K562 (cell line): Measurements from ENCODE around the gene MIEF1. TPM values are rescaled to one million over a fixed set of nuclear protein-coding genes. Genes with fewer than 3 reads are reported as not detected.

ENCODE experiments used
- ATF6 ChIP-seq: sonication (generic); formaldehyde crosslinking; IDR thresholded peaks from 2 replicates; pipeline ENCODE4 v1.4.0; 2020; ENCODE audit warnings: mild to moderate bottlenecking, missing genetic modification reagents
- CBFA2T3 ChIP-seq: fragments of 450-650 bp; IDR thresholded peaks from 2 replicates; pipeline ENCODE4 v1.6.1; 2017
- EGR1 ChIP-seq: fragments of 450-650 bp; conservative IDR thresholded peaks from 2 replicates; pipeline ENCODE4 v1.6.1; 2017; ENCODE audit warnings: mild to moderate bottlenecking
- HDAC6 ChIP-seq: IDR thresholded peaks from 2 replicates; pipeline ENCODE4 v1.6.1; 2012; ENCODE audit warnings: low read depth, mild to moderate bottlenecking, control low read depth, inconsistent platforms, low read length, moderate library complexity
- ILF3 ChIP-seq: fragments of 450-650 bp; IDR thresholded peaks from 2 replicates; pipeline ENCODE4 v1.6.1; 2018; ENCODE audit warnings: antibody characterized with exemption, mild to moderate bottlenecking, moderate library complexity, borderline replicate concordance
- MAFG ChIP-seq: fragments of 450-650 bp; conservative IDR thresholded peaks from 2 replicates; pipeline ENCODE4 v1.6.1; 2016; ENCODE audit warnings: missing genetic modification characterization, missing compliant biosample characterization
- POU5F1 ChIP-seq: fragments of 150-350 bp; IDR thresholded peaks from 2 replicates; pipeline ENCODE4 v1.6.1; 2014; ENCODE audit warnings: borderline replicate concordance, low read length, low read depth, mild to moderate bottlenecking; ENCODE audit not compliant: partially characterized antibody
- PREB ChIP-seq: sonication (generic); formaldehyde crosslinking; IDR thresholded peaks from 2 replicates; pipeline ENCODE4 v1.8.1; 2023; ENCODE audit warnings: mild to moderate bottlenecking, missing genetic modification reagents
- RBM34 ChIP-seq: fragments of 200-400 bp; formaldehyde crosslinking; IDR thresholded peaks from 2 replicates; pipeline ENCODE4 v1.6.1; 2018; ENCODE audit warnings: low read length, borderline replicate concordance; ENCODE audit not compliant: insufficient read depth
- ZFP30 ChIP-seq: fragments of 250-450 bp; sonication (Bioruptor Pico); IDR thresholded peaks from 2 replicates; pipeline ENCODE4 v1.8.0; 2022; ENCODE audit warnings: moderate library complexity, mild to moderate bottlenecking, inconsistent platforms, borderline replicate concordance
- ZNF140 ChIP-seq: fragments of 250-450 bp; sonication (Bioruptor Pico); IDR thresholded peaks from 2 replicates; pipeline ENCODE4 v1.8.0; 2021; ENCODE audit warnings: moderate library complexity, mild to moderate bottlenecking, inconsistent platforms
- ZNF175 ChIP-seq: fragments of 200-800 bp; sonication (Bioruptor generic); IDR thresholded peaks from 2 replicates; pipeline ENCODE4 v1.6.1; 2016; ENCODE audit warnings: low read depth, mild to moderate bottlenecking, missing genetic modification characterization, missing compliant biosample characterization
- polyA plus RNA-seq, 8 experiments: library from polyadenylated mRNA; depleted of rRNA in 4 of 8; stranded (reverse) in 5 of 8; unstranded in 3 of 8; fragments of >200 nt; fragmentation: Nextera tagmentation in 2 of 8; fragmentation: Illumina TruSeq in 1 of 8; extraction: Ambion mirVana in 2 of 8; extraction: Trizol in 1 of 8; gene quantifications; 2 replicates each; pipeline versions ENCODE4 v1.2.1 to v1.2.3, GENCODE V29; 2011 to 2014; ENCODE audit warnings: inconsistent platforms in 1 of 8, missing spikeins in 1 of 8
- total RNA-seq, 7 experiments: library from RNA; depleted of rRNA in 6 of 7; stranded (reverse); fragments of >200 nt in 6 of 7; fragmentation: Illumina TruSeq in 2 of 7; extraction: Trizol in 2 of 7; gene quantifications; 2 replicates each; pipeline versions ENCODE4 v1.2.1 to v1.2.3, GENCODE V29; 2011 to 2021; ENCODE audit warnings: low replicate concordance in 1 of 7

MIEF1 gene
- total and polyA plus RNA-seq, 9 of the 15 experiments (the other 6 are each of a cell fraction or from before 2014, with no cell fraction given): 10.9 to 51.8 (median 25.5) TPM

DNA sequence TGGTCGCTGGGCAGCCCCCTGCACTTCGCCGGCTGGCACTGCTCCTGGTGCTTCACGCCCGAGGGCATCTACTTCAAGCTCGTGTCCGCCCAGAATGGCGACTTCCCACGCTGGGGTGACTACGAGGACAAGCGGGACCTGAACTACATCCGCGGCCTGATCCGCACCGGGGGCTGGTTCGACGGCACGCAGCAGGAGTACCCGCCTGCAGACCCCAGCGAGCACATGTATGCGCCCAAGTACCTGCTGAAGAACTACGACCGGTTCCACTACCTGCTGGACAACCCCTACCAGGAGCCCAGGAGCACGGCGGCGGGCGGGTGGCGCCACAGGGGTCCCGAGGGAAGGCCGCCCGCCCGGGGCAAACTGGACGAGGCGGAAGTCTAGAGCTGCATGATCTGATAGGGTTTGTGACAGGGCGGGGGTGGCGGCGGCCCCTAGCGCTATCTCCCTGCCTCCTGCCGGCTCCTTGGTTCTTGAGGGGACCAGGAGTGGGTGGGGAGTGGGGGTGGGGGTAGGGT, 13.5 kb upstream of the MIEF1 start (continued):
- no peak for TF ChIP-seq ZFP30 (CRISPR knock-in tag)
- TF ChIP-seq EGR1: peak; percentile 86
- no peak for TF ChIP-seq POU5F1
- no peak for TF ChIP-seq ILF3
- no peak for TF ChIP-seq RBM34
- no peak for TF ChIP-seq HDAC6
- TF ChIP-seq PREB: no peak
- TF ChIP-seq ZNF140 (CRISPR knock-in tag): no peak
- no peak for TF ChIP-seq ATF6 (CRISPR knock-in tag)
- no peak for TF ChIP-seq MAFG (tag)
- no peak for TF ChIP-seq ZNF175
- TF ChIP-seq CBFA2T3: peak; percentile 59
